ENCODE measurements around the gene TNS2. TPM values are rescaled to one million over a fixed set of nuclear protein-coding genes. Genes with fewer than 3 reads are reported as not detected.

TNS2 gene
- total RNA-seq, 6 donors from 2014 or later = 99.1 to 703 (median 197) TPM

GRCh38 chr12:53067993-53068770, 18.3 kb downstream of the TNS2 start:
- Histone ChIP-seq H3K4me1 (peaks cover 38 to 48% (median 40%) of the 10 kb centered on the region in 4 donors), H3K4me3 (no peak overlapping the region), H3K36me3 (peaks cover 5 to 87% (median 43%) of the 10 kb centered on the region in 4 donors), H3K27me3 (no peaks in the 10 kb centered on the region), H3K9me3 (no peaks in the 10 kb centered on the region), H3K27ac (peak overlapping the region in 3 of 4 donors; percentile 5 to 39 (median 18))
- DNase-seq (no peak), ATAC-seq (ENCODE audit: low FRiP score in 2 of 2) (no peak)
- 92 to 93% methylated on average over 11 to 13 of the region's 13 CpGs for WGBS, 2 donors
- TF ChIP-seq CTCF (IDR thresholded peaks at IDR 0.05) = no peak
- no peak for TF ChIP-seq POLR2AphosphoS5 (IDR thresholded peaks at IDR 0.05)
- TF ChIP-seq POLR2A (IDR thresholded peaks at IDR 0.05) = no peak
- no peak for TF ChIP-seq EP300 (IDR thresholded peaks at IDR 0.05)

GRCh38 chr12:53068811-53069585, 19.1 kb downstream of the TNS2 start:
- TF ChIP-seq EP300 (IDR thresholded peaks at IDR 0.05) = no peak
- TF ChIP-seq CTCF (IDR thresholded peaks at IDR 0.05) = no peak
- no peak for TF ChIP-seq POLR2A (IDR thresholded peaks at IDR 0.05)
- no peak for TF ChIP-seq POLR2AphosphoS5 (IDR thresholded peaks at IDR 0.05)
- peaks cover 0 to 85% (median 36%) of the 10 kb centered on the region in 4 donors for H3K36me3 ChIP-seq
- no peaks in the 10 kb centered on the region for H3K27me3 ChIP-seq
- peak overlapping the region in 3 of 4 donors; percentile 9 to 40 (median 39) for H3K27ac ChIP-seq
- peaks cover 40 to 48% (median 44%) of the 10 kb centered on the region in 4 donors for H3K4me1 ChIP-seq
- 80 to 85% methylated on average over 15 of the region's 15 CpGs for WGBS, 2 donors
- H3K4me3 ChIP-seq = no peak overlapping the region
- H3K9me3 ChIP-seq = no peaks in the 10 kb centered on the region
- ATAC-seq (ENCODE audit: low FRiP score in 2 of 2) (peak in 1 of 2 donors; percentile 4), DNase-seq (no peak)

DNA sequence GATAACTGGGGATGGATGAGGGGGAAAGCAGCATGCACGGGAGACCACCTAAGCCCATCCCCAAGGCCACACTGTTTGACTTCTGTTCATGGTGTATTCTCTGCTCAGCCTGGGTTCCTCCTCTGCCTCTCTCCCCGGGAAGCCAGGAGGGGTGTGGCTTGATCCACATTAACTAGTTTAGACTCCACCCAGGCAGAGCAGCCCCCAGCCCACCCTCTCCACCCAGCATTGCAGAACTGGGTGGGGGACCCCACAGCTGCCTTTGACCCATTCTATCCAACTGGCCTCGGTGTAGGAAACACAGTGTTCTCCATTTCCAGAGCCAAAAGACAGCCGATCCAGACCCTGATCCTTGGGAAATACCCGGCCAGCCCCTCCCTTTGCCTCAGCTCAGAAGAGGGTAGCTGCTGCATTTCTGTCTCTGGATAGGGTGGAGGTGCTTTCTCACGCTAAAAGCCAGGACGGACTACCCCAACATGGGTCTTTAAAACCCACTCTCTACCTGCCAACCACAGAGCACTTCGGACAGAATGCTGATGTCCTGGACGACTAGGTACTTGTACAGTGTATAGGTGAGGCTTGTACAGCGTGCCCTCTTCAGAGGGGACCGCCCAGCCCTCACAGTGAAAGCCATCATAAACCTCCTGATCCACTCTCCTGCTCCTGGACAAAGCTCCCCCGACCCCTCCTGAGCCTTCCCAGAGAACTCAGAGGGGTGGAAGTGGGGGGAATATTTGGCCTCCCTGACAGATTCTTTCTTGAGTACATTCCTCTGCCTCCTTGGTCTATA, 20.0 kb downstream of the TNS2 start:
- peaks cover 43 to 56% (median 49%) of the 10 kb centered on the region in 4 donors for H3K4me1 ChIP-seq
- H3K4me3 ChIP-seq = no peak overlapping the region
- ATAC-seq (ENCODE audit: low FRiP score in 2 of 2) (peak in 1 of 2 donors; percentile 64), DNase-seq (no peak)
- WGBS, 2 donors = 60 to 66% methylated on average over 12 of the region's 12 CpGs
- no peaks in the 10 kb centered on the region for H3K9me3 ChIP-seq
- H3K27me3 ChIP-seq = no peaks in the 10 kb centered on the region
- TF ChIP-seq POLR2AphosphoS5 (IDR thresholded peaks at IDR 0.05) (no peak), CTCF (IDR thresholded peaks at IDR 0.05) (no peak), POLR2A (IDR thresholded peaks at IDR 0.05) (no peak), EP300 (IDR thresholded peaks at IDR 0.05) (no peak)
- peak overlapping the region in 2 of 4 donors; percentile 40 to 83 for H3K27ac ChIP-seq
- H3K36me3 ChIP-seq = peaks cover 0 to 84% (median 37%) of the 10 kb centered on the region in 4 donors

DNA sequence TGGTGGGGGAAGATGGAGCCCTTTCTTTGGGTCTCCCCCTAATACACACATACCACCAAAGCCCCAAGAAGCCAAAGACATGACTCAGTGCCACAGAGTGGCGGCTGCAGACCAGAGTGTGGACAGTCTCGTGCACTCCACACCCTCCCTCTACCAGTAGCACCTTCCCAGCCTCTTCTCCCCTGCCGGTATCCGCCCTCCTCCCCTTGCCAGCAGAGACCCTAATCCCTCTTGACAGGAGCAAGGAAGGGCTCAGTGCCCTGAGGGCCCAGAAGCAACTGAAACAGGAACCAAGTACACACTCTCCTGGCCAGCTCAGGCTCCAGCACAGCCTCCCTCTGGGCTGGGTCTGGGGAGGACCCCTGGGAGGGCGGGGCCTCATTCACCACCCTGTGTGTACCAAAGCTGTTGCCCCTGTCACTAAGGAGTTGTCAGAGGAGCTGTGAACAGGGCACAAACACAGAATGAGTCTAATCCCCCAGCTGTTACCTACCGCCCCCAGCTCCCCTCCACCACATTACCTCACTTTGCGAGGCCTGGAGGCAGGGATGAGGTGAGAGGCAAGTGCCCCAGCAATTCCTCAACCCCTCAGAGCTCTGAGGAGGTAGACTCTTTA, 21.1 kb downstream of the TNS2 start:
- Histone ChIP-seq H3K4me3 (no peak overlapping the region), H3K4me1 (peaks cover 39 to 56% (median 45%) of the 10 kb centered on the region in 4 donors), H3K27ac (peak overlapping the region in 3 of 4 donors; percentile 79 to 83 (median 80)), H3K9me3 (no peaks in the 10 kb centered on the region), H3K27me3 (no peaks in the 10 kb centered on the region), H3K36me3 (peaks cover 0 to 84% (median 39%) of the 10 kb centered on the region in 4 donors)
- ATAC-seq (ENCODE audit: low FRiP score in 2 of 2) (no peak), DNase-seq (no peak)
- no peak for TF ChIP-seq POLR2A (IDR thresholded peaks at IDR 0.05)
- no peak for TF ChIP-seq POLR2AphosphoS5 (IDR thresholded peaks at IDR 0.05)
- no peak for TF ChIP-seq EP300 (IDR thresholded peaks at IDR 0.05)
- no peak for TF ChIP-seq CTCF (IDR thresholded peaks at IDR 0.05)
- 85 to 87% methylated on average over 6 to 7 of the region's 7 CpGs for WGBS, 2 donors

Measured in upper lobe of left lung (tissue), 6 donors.